GM23338 (cell line): Measurements from ENCODE around the gene SMARCA2.

Experiments used
- CREB1 ChIP-seq: fragments of 250-450 bp; sonication (Bioruptor Pico); IDR thresholded peaks from 2 replicates; pipeline ENCODE4 v1.5.0; 2020; ENCODE audit warnings: low read depth, mild to moderate bottlenecking, moderate library complexity
- CTCF ChIP-seq, 2 experiments: fragments of 200-600 bp in 1 of 2; sonication (generic) in 1 of 2; conservative IDR thresholded peaks; 2 replicates each; pipeline versions ENCODE4 v1.5.1 to v1.6.1; 2016 to 2017; ENCODE audit warnings: antibody characterized with exemption in 2 of 2, low read depth in 2 of 2, mild to moderate bottlenecking in 2 of 2, moderate library complexity in 1 of 2
- EZH2 ChIP-seq: fragments of 200-600 bp; sonication (generic); IDR thresholded peaks from one replicate; pipeline ENCODE4 v1.8.0; 2017; ENCODE audit warnings: antibody characterized with exemption, mild to moderate bottlenecking, low read depth; ENCODE audit not compliant: unreplicated experiment
- EZH2phosphoT487 ChIP-seq: fragments of 200-600 bp; sonication (generic); IDR thresholded peaks from one replicate; pipeline ENCODE4 v1.8.1; 2018; ENCODE audit warnings: antibody characterized with exemption; ENCODE audit not compliant: unreplicated experiment
- JUNB ChIP-seq: IDR thresholded peaks from one replicate; pipeline ENCODE4 v1.6.1; 2016; ENCODE audit warnings: antibody characterized with exemption; ENCODE audit not compliant: unreplicated experiment
- POLR2AphosphoS5 ChIP-seq: IDR thresholded peaks from 2 replicates; pipeline ENCODE4 v1.6.1; 2016; ENCODE audit warnings: antibody characterized with exemption, low read depth
- ZNF114 ChIP-seq: fragments of 250-450 bp; sonication (Bioruptor Pico); IDR thresholded peaks from 2 replicates; pipeline ENCODE4 v1.5.0; 2020; ENCODE audit warnings: mild to moderate bottlenecking, moderate library complexity

GRCh38 chr9:2231101-2231500 lies 216.0 kb downstream of the SMARCA2 start:
- TF ChIP-seq CTCF (conservative IDR thresholded peaks at IDR 0.05; ENCODE audit: low read depth in 2 of 2) = no peak
- TF ChIP-seq POLR2AphosphoS5 = no peak
- no peak for TF ChIP-seq ZNF114 (CRISPR knock-in tag)
- no peak for TF ChIP-seq EZH2
- no peak for TF ChIP-seq JUNB
- no peak for TF ChIP-seq CREB1 (CRISPR knock-in tag)
- no peak for TF ChIP-seq EZH2phosphoT487
